ENCODE results near the gene SPDYE17. TPM values are rescaled to one million over a fixed set of nuclear protein-coding genes. Genes with fewer than 3 reads are reported as not detected.
"Not testable (repeated sequence)": the region's sequence is repeated elsewhere in the genome, so short reads cannot be mapped to it uniquely, and the experiment has no call there.

The SPDYE17 gene
- total RNA-seq, 1 donor from 2014 or later = not detected

DNA sequence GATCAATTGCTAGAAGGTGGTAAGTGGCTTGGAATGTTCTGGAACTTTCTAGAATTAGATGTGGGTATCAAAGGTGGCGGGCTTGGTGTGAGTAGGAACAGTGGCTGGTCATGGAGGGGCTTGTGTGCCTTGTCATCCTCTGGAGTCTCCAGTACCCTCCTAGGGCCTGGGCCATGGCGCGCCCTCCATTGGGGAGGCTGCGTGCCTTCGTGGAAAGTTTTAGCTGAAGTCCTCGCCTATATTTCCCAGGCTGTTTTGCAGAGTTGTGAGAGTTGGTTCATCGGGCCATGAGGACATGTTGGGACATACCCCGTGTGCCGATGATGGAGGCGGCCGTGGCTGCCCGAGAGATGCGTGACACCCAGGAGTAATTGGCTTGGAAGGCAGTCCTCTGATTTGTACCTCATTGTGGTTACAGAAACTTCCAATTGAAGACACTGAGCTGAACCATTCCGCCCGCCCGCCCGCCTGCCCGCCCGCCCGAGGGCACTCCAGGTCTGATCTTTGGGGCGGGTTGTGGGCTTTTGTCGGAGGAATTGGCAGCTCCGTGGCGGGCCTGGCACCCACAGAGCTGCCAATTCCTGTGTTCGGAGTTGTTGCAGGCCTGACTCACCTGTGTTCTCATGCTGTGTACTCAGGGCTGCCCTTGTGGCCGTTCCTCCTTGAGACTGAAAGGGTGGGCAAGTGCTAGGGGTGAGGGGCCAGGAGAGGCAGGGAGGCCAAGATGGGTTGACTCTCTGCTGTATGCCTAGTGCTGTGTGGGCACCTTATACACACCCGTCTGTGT, 57.2 kb downstream of the SPDYE17 start:
- intact Hi-C loops (cut with micrococcal nuclease); H3K9me3 Mint-ChIP-seq; H3K4me3 Mint-ChIP-seq (ENCODE audit: low read depth); DNase-seq (ENCODE audit: low spot score); H3K4me1 Mint-ChIP-seq (ENCODE audit: low read depth); H3K36me3 Mint-ChIP-seq (ENCODE audit: low read depth); H3K27me3 Mint-ChIP-seq (ENCODE audit: low read depth); H3K27ac Mint-ChIP-seq: not testable (repeated sequence)

DNA sequence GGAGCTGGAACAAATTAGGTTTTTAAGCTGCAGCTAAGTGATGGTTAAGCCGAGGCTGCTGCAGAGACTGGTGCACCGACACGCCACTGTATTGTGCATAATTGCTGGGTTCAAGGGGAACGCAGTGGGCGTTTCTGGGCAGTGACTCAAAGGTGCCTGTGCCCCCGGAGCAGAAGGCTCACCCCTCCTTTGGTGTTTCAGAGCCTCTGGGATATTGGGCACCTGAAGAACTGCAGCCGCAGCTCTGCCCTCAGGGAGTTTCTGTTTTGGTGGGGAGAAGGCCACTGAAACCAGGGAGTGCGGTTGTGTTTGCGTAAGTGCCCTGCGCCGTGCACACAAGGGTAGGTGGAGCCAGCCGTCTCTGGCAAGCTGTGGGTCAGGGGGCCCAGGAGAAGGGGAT, 57.8 kb downstream of the SPDYE17 start:
- H3K36me3 Mint-ChIP-seq (ENCODE audit: low read depth); H3K4me1 Mint-ChIP-seq (ENCODE audit: low read depth); H3K9me3 Mint-ChIP-seq; intact Hi-C loops (cut with micrococcal nuclease); DNase-seq (ENCODE audit: low spot score); H3K4me3 Mint-ChIP-seq (ENCODE audit: low read depth); H3K27ac Mint-ChIP-seq; H3K27me3 Mint-ChIP-seq (ENCODE audit: low read depth): not testable (repeated sequence)

DNA sequence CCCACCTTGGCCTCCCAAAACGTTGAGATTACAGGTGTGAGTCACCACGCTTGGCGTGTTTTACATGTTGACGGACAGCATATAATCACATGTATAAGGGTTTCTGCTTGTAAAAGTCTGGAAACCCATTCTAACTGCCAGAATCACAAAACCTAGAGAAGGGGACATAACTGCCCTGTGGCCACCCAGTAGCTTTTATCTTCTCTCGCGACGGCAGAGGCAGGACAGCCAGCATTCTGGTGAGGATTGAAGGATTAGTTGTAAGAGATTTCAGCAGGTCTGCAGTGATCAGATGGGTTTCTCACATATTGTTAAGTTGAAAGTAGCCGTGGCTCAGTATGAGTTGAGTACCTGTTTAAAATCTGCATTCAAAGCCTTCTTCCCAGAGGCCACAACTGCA, 59.8 kb downstream of the SPDYE17 start:
- H3K27me3 Mint-ChIP-seq (ENCODE audit: low read depth); intact Hi-C loops (cut with micrococcal nuclease); H3K9me3 Mint-ChIP-seq; H3K36me3 Mint-ChIP-seq (ENCODE audit: low read depth); H3K27ac Mint-ChIP-seq; DNase-seq (ENCODE audit: low spot score); H3K4me1 Mint-ChIP-seq (ENCODE audit: low read depth); H3K4me3 Mint-ChIP-seq (ENCODE audit: low read depth): not testable (repeated sequence)

Other genes with a start within 250 kb of the SPDYE17 start
- gene SPDYE18, start 30.2 kb upstream of the SPDYE17 start, total RNA-seq = 0.46 TPM in 1 of 2 replicates, not detected in the other
- gene CCDC146, start 90.3 kb upstream of the SPDYE17 start, total RNA-seq = 2.7 and 2.9 TPM in 2 replicates
- gene FGL2, start 167.5 kb upstream of the SPDYE17 start, total RNA-seq = 1.1 and 1.2 TPM in 2 replicates

All from activated T-helper 2 cell treated with anti-CD3 and anti-CD28 coated beads, Interferon-gamma antibody, Interleukin-2, Interleukin-4, amounts not matched to agents 10 μg/mL and 5 μg/mL and 100 μg/mL, durations not matched to agents 14 hours and 24 hours and 36 hours (primary cell).